Measurements from ENCODE around the gene C10orf143.
A peak's percentile ranks its signal among the peaks of the same experiment; 100 is the strongest.
"Not testable (repeated sequence)": the region's sequence is repeated elsewhere in the genome, so short reads cannot be mapped to it uniquely, and the experiment has no call there.

The C10orf143 gene

DNA sequence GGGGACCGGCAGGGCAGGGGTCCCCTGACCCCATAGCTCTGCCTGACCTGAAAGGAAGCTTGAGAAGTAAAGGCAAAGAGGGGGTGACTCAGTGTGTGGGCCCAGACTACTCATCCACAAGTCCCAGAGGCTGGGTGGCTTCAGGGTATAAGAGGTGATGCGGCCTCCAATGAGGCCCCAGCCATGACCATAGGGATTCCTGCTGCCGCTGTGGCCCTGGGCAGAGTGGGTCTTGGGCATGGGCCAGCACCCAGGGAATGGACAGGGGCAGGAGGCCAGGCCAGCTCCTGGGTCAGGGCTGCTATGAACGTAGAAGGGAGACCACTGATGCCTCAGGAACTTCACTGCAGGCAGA lies 82.2 kb downstream of the C10orf143 start:
- DNase-seq (ENCODE audit: low read depth) = no peak

DNA sequence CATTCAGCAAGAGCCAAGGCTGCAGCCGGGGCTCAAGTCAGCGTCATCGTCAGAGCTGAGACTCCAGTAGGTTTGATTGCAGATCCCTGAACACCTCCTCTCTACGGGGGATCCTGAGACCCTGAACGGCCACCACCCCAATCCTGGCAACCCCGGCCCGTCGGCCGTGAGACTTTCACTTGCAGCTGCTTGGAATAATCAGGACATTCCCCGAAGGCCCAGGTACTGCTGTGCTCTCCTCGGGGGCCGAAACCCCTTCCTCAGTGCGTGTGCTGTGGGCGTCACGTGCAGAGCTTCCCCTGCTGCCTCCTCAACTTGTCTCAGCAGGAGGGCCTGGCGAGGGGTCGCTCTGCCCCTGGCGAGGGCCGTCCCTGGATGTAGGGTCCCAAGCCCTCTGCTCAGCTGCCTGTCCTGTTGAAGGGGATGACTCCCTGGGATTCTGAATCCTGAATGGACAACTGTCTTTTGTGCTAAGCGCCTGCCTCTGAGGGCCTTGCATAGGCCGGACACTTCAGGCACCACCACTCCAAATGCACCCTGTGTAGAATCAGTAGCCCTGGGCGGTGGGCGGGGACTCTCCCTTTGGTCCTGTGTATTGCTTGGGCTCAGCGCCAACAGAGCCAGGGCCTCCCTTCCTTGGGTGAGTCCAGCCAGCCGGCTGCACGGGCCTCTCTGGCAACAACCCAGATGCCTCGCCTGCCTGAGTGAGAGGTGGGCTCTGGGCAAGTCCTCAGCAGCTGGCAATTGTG lies 82.7 kb downstream of the C10orf143 start:
- DNase-seq (ENCODE audit: low read depth) = no peak

- DNase-seq (ENCODE audit: low read depth) = no peak
Observed at GRCh38 chr10:130026670-130027456, 83.8 kb downstream of the C10orf143 start.

GRCh38 chr10:130025811-130026485 lies 84.7 kb downstream of the C10orf143 start:
- no peak for DNase-seq (ENCODE audit: low read depth)

- DNase-seq (ENCODE audit: low read depth) = no peak
Observed at GRCh38 chr10:130025326-130025725, 85.3 kb downstream of the C10orf143 start.

DNA sequence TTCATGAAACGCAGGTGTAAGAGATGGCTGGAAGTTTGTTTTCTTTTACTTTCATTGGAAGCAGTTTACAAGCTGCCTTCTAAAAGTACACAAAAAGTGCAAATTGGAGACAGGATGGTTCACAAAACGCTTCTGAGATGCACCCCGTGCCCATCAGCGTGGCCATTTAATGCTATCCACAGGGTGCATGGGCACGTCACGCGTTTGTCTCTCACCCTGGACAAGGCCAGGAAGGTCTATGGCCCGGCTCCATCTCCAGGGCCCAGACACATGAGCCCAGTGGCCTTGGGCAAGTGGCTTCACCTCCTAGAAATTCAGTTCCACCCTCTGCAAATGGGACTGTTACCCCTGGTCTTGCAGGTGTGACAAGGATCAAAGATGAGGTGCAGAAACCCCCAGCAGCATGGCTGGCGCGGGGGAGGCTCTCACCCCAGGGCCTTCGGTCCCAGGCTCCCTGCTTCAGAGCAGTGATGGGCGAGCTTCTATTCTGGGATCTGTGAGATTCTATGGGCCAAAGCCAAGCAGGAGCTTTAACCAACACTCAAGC lies 85.8 kb downstream of the C10orf143 start:
- DNase-seq (ENCODE audit: low read depth) = no peak

DNA sequence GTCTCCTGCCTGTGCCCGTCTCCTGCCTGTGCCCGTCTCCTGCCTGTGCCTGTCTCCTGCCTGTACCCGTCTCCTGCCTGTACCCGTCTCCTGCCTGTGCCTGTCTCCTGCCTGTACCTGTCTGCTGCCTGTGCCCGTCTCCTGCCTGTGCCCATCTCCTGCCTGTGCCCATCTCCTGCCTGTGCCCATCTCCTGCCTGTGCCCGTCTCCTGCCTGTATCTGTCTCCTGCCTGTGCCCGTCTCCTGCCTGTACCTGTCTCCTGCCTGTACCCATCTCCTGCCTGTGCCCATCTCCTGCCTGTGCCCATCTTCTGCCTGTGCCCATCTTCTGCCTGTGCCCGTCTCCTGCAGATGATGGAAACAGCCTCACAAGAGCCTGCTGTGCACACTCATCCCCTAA lies 86.3 kb downstream of the C10orf143 start:
- DNase-seq (ENCODE audit: low read depth) = not testable (repeated sequence)

DNA sequence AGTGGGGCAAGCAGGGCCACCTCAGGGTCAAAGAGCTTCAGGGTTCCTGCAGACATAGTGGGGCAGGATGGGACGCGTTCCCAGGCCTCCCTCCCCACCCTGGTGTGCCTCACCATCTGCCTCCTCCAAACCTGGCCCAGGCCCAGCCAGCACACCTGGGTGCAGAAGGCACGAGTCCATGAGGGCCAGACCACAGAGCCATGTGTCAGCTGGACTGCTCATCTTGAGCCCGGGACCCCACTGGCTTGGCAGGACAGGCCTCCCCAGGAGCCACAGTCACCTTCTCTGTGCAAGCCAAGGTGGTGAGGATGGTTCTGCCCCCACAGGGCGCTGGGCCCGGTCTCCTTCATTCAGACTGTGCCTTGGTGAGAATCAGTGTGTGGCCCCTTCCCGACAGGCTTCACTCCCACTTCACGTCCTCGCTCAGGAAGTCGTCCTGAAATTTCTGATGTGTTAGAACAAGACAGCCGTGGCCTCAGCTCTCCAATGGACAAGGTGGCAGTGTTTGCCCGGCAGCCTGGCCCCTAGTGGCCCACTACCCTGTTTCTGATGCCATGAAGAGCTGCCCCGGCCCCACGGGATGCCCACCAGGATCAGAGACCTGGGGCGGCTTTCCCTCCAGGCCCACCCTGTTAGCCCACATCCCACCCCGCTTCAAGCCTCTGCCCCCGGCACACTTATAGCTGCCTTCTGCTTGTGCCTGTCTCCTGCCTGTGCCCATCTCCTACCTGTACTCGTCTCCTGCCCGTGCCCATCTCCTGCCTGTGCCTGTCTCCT lies 87.0 kb downstream of the C10orf143 start:
- no peak for DNase-seq (ENCODE audit: low read depth)

DNA sequence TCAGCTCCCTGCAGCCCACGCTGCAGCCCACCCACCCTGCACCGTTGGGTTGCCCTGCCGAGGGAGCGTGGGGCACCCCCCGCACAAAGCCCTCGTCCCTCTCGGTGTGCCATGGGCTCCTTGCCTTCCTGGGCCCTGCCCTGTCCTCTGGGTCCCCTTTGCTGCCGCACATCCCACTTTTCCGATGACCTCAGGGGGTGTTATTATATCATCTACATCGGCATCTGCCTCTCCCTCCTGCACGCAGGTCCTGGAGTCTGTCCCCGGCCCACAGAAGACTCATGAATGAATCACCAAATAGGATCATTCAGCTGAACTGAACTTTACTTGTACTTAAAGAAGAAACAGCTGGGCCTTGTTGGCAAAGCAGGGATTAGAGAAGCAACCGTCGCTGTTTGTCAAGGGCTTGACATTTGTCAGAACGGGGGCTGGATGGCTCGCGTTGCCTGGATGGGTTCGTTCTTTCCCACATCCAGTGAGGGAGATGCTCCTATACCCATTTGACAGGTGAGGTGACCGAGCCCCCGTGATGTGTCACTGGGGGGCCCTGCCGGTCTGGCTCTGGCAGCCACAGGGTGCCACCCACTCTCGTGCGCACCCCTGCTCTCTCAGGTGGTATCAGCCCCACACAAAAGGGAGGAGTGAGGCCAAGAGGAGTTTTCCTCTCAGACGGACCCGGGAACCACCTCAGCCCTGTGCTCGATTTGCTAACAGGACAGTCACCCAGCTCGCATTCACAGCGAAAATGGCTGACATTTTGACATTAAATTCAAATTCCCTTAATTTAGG lies 87.9 kb downstream of the C10orf143 start:
- DNase-seq (ENCODE audit: low read depth) = peak; percentile 73

- no peak for DNase-seq (ENCODE audit: low read depth)
Observed at GRCh38 chr10:130022086-130022485, 88.5 kb downstream of the C10orf143 start.

- peak; percentile 93 for DNase-seq (ENCODE audit: low read depth)
Observed at GRCh38 chr10:130021383-130021950, 89.2 kb downstream of the C10orf143 start.

DNA sequence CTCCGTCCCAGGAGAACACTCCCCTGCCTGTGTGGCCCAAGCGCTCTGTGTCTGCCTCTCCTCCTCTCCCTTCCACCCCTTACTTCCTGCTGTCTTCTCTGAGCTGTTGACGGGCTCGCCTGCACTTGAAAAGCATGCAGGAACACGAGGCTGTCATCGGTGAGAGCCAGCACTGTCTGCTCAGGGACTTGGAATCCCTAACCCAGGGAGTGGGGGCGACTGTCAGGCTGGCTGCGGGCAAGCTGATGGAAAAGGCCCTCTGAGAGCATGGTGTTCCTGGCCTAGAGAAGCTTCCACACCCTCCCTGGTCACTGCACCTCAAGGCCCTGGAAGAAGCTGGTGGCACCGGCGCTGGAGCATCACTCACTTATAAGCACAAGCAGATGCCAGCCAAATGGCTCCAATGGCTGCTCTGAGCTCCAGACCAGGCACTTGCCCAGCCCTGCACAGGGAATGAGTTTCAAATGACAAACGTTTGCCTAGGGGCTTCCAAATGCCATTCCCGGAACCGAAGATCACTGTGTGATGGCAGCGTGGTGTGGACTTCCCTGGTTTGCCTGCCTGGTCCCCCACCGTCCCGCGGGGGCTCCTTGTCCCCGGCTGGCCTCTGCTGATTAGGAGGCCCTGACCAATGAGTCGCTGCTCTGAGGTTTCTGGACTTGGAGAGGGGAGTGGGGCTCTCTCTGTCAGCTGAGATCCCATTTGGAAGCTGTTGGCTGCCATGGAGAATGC lies 89.8 kb downstream of the C10orf143 start:
- DNase-seq (ENCODE audit: low read depth) = peak; percentile 12

DNA sequence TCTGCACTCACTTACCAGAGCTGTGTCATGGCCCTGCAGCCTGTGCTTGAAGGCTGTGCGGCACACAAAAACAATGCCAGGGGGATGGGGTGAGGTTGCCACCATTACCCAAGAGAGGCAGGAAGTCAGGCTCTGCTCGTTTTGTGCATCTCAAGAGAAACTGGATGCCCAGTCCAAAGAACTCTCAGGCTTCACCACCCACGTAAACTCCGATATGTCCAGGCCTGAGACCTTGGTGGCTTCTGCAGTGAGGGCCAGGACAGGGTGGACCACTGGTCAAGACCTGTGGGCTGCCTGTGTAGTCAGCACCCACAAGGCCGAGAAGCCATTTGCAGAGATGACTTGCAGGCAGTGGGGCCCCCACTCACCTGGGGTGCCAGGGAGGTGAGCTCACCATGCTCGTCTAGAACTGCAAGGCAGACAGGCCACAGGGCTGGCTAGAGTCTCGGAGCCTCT lies 91.9 kb downstream of the C10orf143 start:
- DNase-seq (ENCODE audit: low read depth) = no peak

DNA sequence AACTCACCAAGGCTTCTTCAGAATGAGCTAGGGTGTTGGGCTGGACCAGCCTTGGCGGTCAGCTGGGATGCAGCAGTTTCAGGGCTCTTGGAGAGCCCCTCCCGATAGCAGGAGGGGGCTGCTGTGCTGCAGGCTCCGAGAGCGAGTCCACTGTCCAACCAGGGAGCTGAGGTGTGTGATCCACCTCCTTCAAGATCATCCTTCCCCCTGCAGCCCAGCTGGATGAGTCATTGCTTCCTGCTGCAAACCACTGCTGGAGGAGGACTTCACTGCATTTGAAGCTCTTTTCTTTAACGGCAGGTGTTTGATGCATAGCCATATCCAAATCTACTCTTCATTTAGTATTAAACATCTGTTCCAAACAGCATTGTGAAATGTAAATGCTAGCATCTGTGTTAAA lies 92.4 kb downstream of the C10orf143 start:
- DNase-seq (ENCODE audit: low read depth) = no peak

DNA sequence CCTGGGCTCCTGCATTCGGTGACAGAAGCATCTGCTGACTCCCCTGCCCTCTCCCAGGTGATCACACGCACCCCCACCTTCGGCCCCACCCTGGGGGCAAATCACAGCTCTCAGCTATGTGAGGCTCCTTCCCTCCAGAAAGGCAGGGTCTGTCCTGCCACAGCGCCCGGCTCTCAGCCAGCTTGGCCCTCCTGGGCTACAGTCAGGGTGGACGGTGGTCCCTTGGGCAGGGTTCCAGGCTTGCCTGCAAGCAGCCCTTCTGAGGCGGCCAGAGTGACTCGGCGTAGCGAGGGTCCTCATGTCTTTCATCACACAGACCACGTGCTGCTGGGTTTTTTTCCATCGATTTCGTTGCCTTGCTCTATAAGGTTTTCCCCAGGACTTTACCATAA lies 93.0 kb downstream of the C10orf143 start:
- DNase-seq (ENCODE audit: low read depth) = no peak

DNA sequence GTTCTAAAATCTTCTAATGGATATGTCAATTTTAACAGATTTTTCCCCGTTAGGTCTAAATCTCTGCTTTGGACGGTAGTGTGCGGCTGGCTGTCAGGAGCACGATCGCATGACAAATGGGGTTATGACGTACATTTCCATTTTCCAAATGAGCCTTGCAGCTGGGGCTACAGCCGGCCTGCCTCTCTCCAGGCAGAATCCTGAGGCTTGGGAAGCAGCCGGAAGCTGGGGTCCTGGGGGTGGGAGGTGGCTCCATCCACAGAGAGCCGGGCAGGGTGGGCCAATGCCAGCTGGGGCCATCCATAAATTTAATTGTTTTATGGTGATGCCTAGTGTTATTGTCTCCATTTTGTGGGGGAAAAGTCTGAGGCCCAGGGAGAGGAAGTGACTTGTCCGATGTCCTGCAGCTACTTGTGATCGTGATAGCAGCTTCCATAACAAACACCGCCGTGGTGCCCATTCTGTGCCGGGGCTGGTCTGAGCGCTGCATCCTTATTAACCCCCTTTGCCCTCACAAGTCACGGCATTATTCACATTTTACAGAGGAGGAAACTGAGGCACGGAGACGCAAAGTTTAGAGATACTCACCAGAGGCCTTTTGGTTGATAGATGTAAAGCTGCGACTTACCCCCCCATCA lies 93.5 kb downstream of the C10orf143 start:
- no peak for DNase-seq (ENCODE audit: low read depth)

DNA sequence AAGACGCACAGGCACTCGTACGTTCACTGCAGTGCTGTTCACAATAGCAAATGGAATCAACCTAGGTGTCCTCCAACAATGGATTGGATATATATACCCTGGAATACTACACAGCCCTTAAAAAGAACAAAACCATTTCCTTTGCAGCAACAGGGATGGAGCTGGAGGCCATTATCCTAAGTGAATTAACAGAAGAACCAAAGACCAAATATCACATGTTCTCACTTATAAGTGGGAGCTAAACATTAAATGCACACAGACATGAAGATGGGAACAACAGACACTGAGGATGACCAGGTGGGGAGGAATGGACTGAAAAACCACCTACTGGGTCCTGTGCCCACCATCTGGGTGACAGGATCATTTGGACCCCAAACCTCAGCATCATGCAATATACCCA lies 94.5 kb downstream of the C10orf143 start:
- DNase-seq (ENCODE audit: low read depth) = no peak

DNA sequence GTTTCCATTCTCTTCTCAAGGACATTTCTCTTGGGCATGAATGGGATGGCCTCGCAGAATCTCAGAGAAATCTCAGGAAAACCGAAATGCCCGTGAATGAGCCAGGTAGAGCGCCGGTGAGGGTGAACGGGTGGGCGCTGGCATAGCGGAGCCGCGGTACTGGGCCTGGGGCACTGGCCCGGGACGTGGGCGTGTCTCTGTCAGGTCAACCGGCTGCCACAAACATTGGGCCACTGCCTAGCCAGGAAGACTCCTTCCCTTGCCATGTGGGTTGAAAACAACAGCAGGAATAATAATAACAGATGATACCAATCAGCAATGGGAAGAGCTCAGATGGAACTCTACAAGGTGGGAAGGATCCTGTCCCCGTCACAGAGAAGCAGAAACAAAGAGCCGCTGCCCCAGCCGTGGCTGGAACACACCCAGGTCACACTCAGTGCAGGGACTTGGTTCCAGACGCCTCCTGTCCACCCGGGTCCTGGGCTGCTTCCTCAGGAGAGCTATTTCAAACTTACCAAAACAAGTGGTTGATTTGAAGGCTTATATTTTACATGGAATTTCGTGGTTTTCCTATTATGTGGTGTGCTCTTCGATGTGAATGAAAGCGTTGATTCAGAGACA lies 95.4 kb downstream of the C10orf143 start:
- no peak for DNase-seq (ENCODE audit: low read depth)

All from fibroblast of gingiva (primary cell).